NCI-H345 treated with DMSO at 0.1 percent for 48 hours (cell line): ENCODE data around the gene ACACA.

Experiments used
- DNase-seq: peaks from one replicate; lab custom pipeline; 2025; ENCODE audit not compliant: unreplicated experiment; lab: John Stamatoyannopoulos, UW

The ACACA gene

DNA sequence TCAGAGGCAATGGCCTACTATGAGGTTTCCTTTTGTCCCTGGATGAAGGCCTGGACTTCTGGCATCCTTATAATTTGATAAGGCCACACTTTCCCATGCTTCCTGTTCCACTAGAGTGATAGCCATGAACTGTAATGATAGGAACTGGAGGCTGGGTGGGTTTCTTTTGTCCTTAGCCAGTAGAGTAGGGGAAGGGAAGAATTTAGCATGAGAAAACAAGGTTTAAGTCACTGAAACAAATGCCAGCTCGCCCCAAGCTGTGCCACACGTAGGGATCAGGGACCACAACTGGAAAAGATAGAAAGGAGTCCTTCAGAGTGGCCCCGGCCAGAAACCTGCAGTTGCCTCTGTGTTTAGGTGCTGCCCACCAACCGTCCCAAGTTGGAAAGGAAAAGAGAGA lies 111.7 kb downstream of the ACACA start:
- no peak for DNase-seq

DNA sequence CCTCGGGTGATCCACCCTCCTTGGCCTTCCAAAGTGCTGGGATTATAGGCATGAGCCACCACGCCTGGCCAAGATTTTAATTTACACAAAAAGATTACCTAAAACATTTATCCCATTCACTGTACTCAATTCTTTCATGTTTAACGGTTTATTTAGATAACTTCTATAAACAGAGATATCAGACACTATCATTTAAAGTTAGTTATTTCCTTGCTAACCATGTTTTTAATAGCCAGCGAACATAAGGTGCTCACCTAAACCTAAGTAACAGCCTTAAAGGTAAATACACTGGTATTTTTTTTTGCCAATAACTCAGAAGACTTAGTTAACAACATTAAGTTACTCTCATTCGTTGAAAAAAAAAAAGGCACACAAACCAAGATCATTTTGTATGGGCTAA lies 112.9 kb downstream of the ACACA start:
- no peak for DNase-seq

DNA sequence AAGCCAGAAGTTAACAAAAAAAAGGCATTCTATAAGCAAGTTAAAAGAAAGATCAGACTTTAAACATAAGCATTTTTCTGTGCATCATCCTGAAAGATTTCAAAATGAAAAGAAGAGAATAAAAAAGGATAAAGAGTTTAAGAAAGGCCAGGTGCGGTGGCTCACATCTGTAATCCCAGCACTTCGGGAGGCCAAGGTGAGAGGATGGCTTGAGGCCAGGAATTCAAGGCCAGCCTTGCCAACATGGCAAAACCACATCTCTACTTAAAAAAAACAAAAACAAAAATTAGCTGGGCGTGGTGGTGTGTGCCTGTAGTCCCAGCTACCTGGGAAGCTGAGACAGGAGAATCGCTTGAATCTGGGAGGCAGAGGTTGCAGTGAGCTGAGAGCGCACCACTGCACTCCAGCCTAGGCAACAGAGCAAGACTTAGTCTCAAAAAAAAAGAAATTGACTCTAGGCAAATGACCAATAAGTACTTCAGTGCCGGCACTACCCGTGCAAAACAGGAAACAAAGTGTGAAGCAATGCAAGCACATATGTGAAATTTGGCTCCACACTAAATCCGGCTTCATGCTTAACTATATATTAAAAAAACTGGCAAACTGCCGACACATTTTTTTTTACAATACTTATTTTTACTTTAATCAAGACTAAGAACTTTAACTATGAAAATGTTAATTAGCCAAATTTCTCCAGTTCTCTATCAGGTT lies 114.1 kb downstream of the ACACA start:
- no peak for DNase-seq

DNA sequence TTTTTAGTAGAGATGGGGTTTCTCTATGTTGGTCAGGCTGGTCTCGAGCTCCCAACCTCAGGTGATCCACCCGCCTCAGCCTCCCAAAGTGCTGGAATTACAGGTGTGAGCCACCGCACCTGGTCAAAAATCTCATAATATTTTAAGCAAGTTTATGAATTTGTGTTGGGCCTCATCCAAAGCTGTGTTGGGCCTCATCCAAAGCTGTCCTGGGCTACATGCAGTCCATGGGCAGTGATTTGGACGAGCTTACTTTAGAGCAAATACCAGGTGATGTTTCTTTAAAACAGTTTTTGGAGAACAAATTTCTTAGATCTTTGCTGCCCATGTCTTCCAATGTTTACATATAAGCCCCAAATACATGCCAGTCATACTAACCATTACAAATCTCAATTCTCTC lies 115.3 kb downstream of the ACACA start:
- no peak for DNase-seq

DNA sequence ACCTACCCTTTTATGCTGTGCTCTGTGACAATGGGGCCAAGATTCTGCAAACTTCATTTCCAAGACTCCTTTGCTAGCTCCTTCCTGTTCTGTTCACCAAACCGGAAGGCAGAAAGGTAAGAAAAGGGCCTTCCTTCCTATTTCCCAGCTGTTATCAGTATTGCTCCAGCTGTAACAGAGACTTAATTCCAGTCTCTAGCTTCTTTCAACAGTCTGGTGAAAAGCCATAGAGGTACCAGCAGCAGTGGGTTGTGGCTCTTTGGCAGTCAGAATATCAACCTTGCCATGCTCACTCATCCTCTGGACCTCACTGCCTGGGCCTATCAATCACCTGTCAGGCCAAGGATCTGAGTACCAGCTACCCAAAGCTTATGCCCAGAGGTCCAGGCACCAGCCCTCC lies 120.2 kb downstream of the ACACA start:
- DNase-seq, result no peak

DNA sequence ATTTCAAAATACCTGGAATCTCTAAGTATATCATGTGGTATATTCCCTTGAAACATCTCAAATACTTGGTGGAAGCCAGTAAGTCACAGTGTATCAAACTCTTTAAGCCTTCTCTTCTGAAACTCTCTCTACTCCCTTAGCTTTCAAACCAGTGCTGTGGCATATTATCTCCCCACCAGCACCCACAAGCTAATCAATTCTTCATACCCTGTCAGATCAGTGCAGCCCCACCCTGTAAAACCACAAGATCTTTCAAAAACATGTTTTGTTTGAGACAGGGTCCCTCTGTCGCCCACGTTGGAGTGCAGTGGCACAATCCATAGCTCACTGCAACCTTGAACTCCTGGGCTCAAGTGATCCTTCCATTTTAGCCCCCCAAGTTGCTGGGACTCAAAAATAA lies 122.4 kb downstream of the ACACA start:
- DNase-seq, result no peak

DNA sequence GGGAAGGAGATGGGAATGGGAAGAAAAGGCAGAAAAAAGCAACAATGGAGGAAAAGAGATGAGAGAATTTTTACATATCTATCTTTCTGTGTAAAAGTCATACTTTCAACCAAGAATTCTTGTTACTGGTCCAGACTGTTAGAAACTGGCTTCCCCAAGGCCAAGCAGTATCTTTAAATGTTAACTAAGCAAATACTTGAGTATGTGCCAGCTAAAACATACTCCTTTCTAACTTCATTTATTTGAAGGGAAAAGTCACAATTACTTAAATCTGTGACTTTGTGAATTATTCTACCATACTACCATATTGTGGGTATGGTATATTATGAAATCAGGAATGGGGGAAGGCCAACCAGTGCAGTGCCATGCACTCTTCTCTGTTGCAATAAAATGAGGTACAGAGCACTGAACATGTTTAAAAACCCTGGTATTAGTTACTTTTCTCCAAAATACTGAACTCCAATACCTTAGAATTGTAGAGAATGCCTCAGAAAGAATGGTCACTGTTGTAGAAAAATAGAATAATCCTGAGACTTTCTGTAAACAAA lies 123.1 kb downstream of the ACACA start:
- DNase-seq, result no peak

DNA sequence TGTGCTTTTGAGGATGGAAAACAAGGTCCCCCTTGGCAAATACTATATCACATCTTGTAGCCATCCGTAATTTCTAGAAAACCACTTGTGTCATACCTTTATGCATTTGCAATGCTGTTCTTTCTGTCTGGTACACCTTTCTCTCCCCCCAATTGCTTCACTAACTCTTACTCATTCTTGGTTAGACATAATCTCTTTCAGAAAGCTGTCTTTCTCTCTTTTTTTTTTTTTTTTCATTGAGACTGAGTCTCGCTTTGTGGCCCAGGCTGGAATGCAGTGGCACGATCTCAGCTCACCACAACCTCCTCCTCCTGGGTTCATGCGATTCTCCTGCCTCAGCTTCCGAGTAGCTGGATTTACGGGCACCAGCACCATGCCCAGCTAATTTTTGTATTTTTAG lies 125.8 kb downstream of the ACACA start:
- DNase-seq, result no peak

DNA sequence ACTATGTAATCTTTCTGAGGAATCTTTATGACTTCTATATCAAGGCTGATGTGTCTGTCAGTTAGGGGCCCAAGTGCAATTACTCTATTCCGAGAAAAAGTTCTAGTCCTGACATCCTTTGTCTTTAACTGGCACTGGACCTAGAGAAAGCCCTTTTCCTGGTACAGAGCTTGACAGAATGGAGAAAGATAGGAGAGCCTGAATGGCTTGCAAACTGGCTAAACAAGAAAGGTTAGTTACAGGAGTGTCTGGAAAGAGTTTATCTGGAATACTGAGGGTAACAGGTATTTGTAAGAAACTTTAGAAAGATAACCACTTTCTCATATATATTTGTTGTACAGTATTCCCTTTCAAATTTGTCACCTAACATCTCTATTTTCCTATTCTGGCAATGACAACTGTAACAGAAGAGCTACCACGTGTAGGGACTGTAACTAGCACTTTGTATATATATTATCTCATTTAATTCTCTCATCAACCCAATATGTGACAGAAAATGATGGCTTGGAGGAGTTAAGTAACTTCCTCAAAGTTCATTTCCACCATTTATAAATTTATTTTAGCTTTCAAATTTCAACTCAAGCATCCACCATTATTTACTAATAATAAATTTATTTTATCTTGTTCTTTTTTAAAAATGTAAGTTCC lies 128.3 kb downstream of the ACACA start:
- no peak for DNase-seq

DNA sequence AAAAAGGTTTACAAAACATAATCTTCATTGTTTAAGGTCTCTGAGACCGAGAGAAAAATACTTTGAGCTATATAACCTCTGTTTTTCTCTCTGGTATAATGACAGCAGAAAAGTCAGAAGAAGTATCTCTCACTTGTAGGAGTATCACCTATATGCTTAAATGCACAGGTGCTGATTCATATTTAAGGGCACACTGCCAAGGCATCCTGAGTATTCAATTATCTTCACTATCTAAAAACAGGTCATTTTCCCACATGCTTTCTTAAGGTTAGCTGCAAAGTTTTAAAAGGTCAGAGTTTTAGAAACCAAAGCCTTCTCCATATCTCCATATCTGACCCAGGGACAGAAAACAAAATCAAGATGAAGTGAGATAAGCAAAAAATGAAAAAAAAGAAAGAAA lies 130.2 kb downstream of the ACACA start:
- DNase-seq, result no peak

DNA sequence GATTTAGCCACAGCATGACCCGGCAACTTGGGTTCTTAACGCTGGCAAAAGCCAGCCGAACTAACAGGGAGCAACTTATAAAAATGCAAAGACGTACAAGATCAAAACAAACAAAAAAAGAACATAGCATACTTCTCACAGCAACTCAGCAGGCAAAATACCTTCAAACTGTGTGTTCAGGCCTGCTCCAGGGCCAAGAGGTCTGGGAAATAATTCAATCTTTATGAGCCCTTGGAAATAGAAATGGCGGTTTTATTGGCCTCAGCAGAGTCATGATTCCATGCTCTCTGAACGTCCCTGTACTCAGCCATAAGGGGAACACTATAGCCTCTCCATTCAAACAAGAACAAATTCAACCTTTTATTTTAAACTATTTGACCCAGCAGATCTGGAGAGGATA lies 132.2 kb downstream of the ACACA start:
- DNase-seq, result no peak

DNA sequence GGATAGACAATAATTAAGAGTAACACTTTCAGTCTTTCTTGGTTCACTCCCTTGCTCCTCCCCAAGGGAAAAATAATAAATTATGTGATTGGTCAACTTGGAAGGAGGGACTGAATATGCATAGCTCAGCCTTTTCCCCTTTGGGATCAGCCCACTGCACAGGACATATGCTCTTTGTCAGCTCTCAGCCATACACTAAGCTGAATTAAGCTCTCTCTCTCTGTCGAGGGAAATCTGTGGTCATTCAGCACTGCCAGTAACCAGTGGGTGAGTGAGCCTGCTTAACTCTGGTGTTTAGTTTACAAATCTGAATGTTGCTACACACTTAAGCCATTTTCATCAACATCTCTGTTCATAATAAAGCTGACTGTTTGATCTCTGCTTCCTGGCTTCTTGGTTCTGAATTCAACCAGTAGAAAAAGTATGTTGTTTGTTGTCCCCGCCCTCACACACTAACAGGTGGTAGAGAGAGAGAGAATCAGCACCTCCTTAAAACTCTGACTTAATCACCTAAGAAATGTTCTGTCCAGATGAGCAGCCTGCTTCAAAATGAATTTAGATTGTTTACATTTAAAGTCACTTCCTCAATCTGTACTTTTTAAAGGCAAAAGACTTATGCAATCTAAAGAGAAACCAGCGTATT lies 133.1 kb downstream of the ACACA start:
- no peak for DNase-seq

DNA sequence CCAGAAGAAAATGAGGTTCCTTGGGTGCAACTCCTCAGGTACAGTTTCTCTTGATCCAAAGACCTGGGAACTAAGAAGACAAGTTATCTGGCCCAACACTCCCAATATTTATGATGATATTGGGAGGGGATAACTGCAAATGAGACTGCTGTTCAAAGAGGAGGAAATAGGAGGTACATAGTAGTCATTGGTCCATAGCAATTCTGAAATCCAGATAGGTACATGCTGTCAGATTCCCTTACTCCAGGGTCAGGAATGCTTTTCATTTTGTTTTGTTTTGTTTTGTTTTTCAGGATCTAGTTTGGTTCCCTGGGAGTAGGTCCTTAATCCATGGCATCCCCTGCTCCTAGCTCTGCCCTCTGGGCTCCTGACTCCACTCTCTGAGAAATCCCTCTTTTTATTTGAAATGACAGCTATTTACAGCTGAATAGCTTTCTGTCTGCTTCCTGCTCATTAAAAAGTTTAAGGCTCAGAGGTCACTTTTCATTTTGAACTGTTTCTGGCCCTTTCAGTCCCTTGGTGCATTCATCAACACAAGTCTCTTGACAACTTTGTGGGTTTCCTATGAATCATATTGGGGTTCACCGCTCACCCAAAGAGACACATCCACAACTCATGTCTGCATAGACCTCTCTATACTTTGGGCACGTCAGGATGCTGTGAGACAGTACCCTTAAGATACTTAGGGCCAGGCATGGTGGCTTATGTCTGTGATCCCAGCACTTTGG lies 141.0 kb downstream of the ACACA start:
- DNase-seq, result no peak

DNA sequence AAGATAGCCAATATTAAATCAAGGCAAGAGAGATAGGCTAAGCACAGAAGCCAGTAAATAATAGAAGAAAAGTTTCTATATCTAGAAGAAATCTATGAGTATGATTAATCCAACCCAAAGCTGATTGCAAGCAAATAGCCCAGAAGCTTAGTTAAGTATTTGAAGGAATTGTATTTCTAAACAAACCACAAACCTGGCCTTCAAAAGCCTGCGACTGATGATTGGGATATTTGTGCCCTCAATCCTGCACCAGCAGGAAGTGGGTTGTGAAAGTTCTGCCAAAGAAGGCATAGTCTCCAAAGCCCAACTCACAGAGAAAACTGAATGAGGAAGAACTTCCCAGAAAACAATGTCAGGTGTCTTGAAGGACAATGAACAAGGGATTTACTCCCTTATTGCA lies 145.3 kb downstream of the ACACA start:
- DNase-seq, result no peak

DNA sequence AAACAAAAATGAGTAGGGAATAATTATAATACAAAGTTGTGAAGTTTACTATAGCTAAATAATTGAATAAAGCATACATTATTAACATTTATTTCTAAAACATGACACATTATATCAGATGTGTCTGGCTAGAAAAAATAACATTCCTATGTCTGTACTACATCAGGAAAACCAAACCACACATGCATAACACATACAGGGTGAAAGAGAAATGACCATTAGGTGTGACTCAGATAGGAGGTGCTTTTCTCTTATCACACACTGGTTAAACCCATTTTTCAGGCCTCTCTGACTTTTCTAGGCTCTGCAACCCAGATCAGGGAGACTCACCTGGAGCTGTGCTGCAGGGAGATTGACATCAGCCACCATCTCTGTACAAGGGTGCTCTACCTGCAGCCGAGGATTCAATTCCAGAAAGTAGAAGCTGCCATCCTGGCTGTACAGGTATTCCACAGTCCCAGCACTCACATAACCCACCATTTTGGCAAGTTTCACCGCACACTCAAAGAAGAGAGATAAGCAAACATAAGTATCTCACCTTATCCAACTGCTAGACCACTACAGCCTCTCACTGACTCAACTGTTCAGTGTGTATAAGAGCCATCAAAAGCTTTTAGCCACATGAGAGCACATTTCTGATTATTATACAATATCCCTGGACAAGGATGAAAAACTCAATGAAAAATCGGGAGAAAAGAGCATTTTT lies 147.5 kb downstream of the ACACA start:
- DNase-seq, result no peak

DNA sequence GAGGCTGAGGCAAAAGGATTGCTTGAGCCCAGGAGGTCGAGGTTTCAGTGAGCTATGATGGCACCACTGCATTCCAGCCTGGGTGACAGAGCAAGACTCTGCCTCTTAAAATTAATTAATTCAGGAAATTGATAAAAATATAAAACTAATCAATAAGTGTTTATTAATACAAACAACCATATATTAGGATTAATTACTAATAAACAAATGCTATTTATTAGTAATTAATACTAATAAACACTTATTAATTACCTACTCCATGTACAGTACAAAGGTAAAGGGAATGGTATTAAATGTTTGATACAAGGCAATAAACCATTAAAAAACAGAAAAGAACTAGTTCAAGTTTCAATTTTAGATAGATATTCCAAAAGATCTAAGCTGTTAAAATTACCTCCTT lies 150.0 kb downstream of the ACACA start:
- no peak for DNase-seq

DNA sequence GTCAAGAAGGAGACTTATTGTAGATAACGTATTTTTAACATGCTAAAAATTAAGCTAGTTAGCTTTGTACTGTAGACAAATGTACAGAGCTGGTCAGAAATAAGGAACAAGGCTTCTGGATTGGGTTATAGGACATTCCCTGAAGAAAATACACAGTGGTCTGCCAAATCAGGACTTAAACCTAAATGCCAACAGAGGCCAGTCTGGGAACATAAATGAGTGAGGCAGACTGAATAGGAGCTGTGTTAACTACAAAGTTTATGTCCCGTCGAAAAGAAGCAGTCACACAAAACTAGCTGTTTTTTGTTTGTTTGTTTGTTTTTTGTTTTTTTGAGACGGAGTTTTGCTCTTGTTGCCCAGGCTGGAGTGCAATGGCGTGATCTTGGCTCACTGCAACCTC lies 151.2 kb downstream of the ACACA start:
- DNase-seq, result no peak

DNA sequence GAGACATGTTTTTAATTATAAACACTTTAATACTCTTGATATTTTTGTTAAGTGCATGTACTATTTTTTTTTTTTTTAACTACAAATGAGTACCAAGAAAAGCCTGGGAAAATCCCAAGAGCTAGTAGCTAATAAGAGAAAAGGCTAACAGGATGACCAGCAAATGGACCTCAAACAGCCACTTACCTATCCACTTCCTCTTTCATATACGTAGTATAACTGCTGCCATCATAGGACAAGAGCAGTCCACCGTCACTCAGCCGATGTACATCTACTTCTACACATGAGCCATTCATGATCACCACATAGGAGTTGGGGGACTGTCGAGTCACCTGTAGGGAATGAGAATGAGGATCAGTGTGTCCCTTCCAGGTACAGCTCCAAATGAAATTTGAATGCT lies 158.8 kb downstream of the ACACA start:
- no peak for DNase-seq

DNA sequence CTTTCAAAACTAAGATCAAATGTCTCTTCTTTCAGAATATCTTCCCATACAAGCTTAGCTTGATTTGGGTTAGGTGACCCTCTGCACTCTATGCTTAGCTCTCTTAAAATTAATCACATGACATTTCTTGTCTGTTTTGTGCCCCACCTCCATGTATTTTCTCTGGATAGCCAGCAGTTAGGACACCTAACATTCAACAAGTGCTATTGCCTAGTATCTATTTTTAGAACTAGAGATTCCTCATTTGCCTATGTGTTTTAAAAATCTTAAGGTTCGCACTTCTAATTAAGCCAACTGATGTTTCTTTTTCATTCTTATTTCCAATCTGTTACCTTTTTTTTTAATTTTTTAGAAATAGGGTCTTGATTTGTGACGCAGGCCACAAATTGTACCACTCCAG lies 160.6 kb downstream of the ACACA start:
- no peak for DNase-seq

DNA sequence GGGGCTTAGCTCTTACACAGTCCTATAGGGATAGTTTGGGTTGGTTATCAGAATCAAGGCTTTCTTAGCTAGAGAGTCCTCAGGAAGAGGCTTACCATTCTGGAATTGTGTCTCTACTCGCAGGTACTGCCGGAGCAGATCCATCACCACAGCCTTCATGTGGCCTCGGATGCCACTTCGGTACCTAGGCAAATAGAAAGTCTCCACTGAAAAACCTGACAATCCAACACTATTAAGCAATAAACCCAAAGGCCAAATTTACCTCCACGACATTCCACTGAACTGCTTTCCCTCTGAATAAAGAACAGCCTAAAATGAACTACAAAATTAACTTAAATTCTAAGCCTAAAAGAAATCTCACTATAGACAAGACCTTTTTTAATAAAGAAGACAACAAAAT lies 166.3 kb downstream of the ACACA start:
- no peak for DNase-seq

DNA sequence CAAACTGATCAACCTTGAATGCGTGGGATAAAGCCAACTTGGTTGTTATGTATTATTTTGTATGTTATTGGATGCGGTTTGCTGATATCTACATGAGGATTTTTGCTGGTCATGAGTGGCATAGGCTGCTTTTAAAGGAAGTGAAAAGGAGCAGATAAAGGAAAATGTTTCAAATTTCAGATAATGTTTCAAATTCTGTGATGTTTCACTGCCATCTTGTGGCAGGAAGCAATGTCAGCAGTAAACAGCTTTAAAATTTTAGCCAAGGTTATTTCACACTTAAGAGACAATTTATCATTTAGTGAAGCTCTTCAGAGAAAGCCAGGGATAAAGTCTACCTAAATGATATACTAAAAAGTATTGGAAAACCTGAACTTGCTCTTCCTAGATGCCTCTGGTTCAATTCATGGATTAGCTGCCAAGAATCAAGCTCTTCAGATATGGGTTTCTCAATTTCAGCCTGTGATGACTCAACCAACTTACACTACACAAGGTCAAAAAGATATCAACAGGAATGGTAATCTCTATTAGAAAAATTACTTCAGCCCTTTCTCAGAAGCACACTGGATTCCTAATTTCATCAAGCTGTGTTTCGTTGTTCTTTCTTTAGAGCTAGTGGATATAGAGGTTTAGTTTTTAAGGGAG lies 166.8 kb downstream of the ACACA start:
- no peak for DNase-seq
